Measurements from ENCODE around the gene SLC12A8.
"Not testable (repeated sequence)": the region's sequence is repeated elsewhere in the genome, so short reads cannot be mapped to it uniquely, and the experiment has no call there.

The SLC12A8 gene

DNA sequence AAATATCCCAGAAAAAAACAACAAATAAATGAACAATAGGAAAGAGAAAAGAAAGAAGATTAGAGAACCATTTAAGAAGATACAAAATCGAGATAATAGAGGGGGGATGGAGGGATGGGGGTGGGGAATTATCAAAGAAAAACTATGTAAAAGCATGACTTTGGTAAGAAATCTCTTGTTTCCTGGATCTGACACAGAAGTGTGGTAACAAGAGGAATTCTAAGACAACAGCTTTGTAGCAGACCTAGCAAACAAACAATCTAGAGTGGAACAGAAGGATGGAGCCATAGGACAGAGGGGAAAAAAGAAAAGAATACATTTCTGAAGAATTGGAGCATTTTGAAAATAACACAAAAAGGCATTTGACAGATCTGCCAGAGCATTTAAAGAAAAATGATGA, 107.4 kb downstream of the SLC12A8 start:
- TF ChIP-seq POLR2A (IDR thresholded peaks at IDR 0.05; ENCODE audit: low read depth, low read length) (no peak), TAF1 (IDR thresholded peaks at IDR 0.05; ENCODE audit: borderline replicate concordance, low read depth, low read length) (no peak), POLR2AphosphoS5 (IDR thresholded peaks at IDR 0.05; ENCODE audit: low read depth, low read length) (no peak)
- FAIRE-seq: peak; percentile 24
- DNase-seq (ENCODE audit: insufficient read length): no peak

GRCh38 chr3:125104639-125105038, 107.9 kb downstream of the SLC12A8 start:
- peak; percentile 57 for FAIRE-seq
- TF ChIP-seq POLR2A (IDR thresholded peaks at IDR 0.05; ENCODE audit: low read depth, low read length) (no peak), TAF1 (IDR thresholded peaks at IDR 0.05; ENCODE audit: borderline replicate concordance, low read depth, low read length) (no peak), POLR2AphosphoS5 (IDR thresholded peaks at IDR 0.05; ENCODE audit: low read depth, low read length) (no peak)
- DNase-seq (ENCODE audit: insufficient read length): no peak

GRCh38 chr3:125103406-125103805, 109.1 kb downstream of the SLC12A8 start:
- TF ChIP-seq TAF1 (IDR thresholded peaks at IDR 0.05; ENCODE audit: borderline replicate concordance, low read depth, low read length) (no peak), POLR2AphosphoS5 (IDR thresholded peaks at IDR 0.05; ENCODE audit: low read depth, low read length) (no peak), POLR2A (IDR thresholded peaks at IDR 0.05; ENCODE audit: low read depth, low read length) (no peak)
- FAIRE-seq: no peak
- no peak for DNase-seq (ENCODE audit: insufficient read length)

GRCh38 chr3:125102470-125102869, 110.1 kb downstream of the SLC12A8 start:
- TF ChIP-seq TAF1 (IDR thresholded peaks at IDR 0.05; ENCODE audit: borderline replicate concordance, low read depth, low read length) (no peak), POLR2A (IDR thresholded peaks at IDR 0.05; ENCODE audit: low read depth, low read length) (no peak), POLR2AphosphoS5 (IDR thresholded peaks at IDR 0.05; ENCODE audit: low read depth, low read length) (no peak)
- DNase-seq (ENCODE audit: insufficient read length): no peak
- no peak for FAIRE-seq

- FAIRE-seq: peak; percentile 48
- no peak for TF ChIP-seq POLR2A (IDR thresholded peaks at IDR 0.05; ENCODE audit: low read depth, low read length)
- TF ChIP-seq TAF1 (IDR thresholded peaks at IDR 0.05; ENCODE audit: borderline replicate concordance, low read depth, low read length): no peak
- TF ChIP-seq POLR2AphosphoS5 (IDR thresholded peaks at IDR 0.05; ENCODE audit: low read depth, low read length): no peak
- DNase-seq (ENCODE audit: insufficient read length): no peak
These were observed 113.8 kb downstream of the SLC12A8 start for GRCh38 chr3:125098611-125099291.

GRCh38 chr3:125090649-125091048, 121.9 kb downstream of the SLC12A8 start:
- no peak for FAIRE-seq
- TF ChIP-seq POLR2AphosphoS5 (IDR thresholded peaks at IDR 0.05; ENCODE audit: low read depth, low read length) (no peak), POLR2A (IDR thresholded peaks at IDR 0.05; ENCODE audit: low read depth, low read length) (no peak), TAF1 (IDR thresholded peaks at IDR 0.05; ENCODE audit: borderline replicate concordance, low read depth, low read length) (no peak)
- no peak for DNase-seq (ENCODE audit: insufficient read length)

GRCh38 chr3:125087768-125088391, 124.7 kb downstream of the SLC12A8 start:
- no peak for DNase-seq (ENCODE audit: insufficient read length)
- TF ChIP-seq TAF1 (IDR thresholded peaks at IDR 0.05; ENCODE audit: borderline replicate concordance, low read depth, low read length): no peak
- TF ChIP-seq POLR2AphosphoS5 (IDR thresholded peaks at IDR 0.05; ENCODE audit: low read depth, low read length): no peak
- no peak for TF ChIP-seq POLR2A (IDR thresholded peaks at IDR 0.05; ENCODE audit: low read depth, low read length)
- no peak for FAIRE-seq

- TF ChIP-seq TAF1 (IDR thresholded peaks at IDR 0.05; ENCODE audit: borderline replicate concordance, low read depth, low read length): no peak
- TF ChIP-seq POLR2AphosphoS5 (IDR thresholded peaks at IDR 0.05; ENCODE audit: low read depth, low read length): no peak
- TF ChIP-seq POLR2A (IDR thresholded peaks at IDR 0.05; ENCODE audit: low read depth, low read length): no peak
- DNase-seq (ENCODE audit: insufficient read length) (no peak), FAIRE-seq (no peak)
These were observed 127.4 kb downstream of the SLC12A8 start for GRCh38 chr3:125085166-125085565.

GRCh38 chr3:125083776-125084175, 128.8 kb downstream of the SLC12A8 start:
- DNase-seq (ENCODE audit: insufficient read length): no peak
- no peak for FAIRE-seq
- no peak for TF ChIP-seq POLR2A (IDR thresholded peaks at IDR 0.05; ENCODE audit: low read depth, low read length)
- TF ChIP-seq POLR2AphosphoS5 (IDR thresholded peaks at IDR 0.05; ENCODE audit: low read depth, low read length): no peak
- TF ChIP-seq TAF1 (IDR thresholded peaks at IDR 0.05; ENCODE audit: borderline replicate concordance, low read depth, low read length): no peak

DNA sequence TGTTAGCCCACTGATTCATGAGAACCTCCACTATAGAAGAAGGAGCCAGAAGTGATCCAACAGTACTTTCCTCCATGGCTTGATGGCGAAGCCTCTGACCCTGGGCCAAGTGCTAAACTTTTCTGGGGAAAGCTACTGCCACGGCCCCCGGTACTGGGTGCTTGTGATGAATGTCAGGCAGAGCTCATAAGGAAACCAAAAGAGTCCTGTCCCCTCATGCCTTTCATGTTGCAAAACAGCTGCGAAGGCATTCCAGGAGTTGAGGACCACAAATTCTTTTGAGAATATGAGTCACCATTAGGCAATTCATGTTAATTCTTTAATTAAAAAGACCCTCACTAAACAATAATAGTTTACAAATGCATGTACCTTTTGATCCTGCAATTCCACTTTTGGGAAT, 130.2 kb downstream of the SLC12A8 start:
- FAIRE-seq; DNase-seq (ENCODE audit: insufficient read length): not testable (repeated sequence)

GRCh38 chr3:125080077-125080476, 132.5 kb downstream of the SLC12A8 start:
- DNase-seq (ENCODE audit: insufficient read length) (no peak), FAIRE-seq (no peak)
- TF ChIP-seq POLR2A (IDR thresholded peaks at IDR 0.05; ENCODE audit: low read depth, low read length): no peak
- TF ChIP-seq POLR2AphosphoS5 (IDR thresholded peaks at IDR 0.05; ENCODE audit: low read depth, low read length): peak; percentile 25; the same call in 1 of the 2 replicates
- no peak for TF ChIP-seq TAF1 (IDR thresholded peaks at IDR 0.05; ENCODE audit: borderline replicate concordance, low read depth, low read length)

GRCh38 chr3:125079675-125080045, 132.9 kb downstream of the SLC12A8 start:
- TF ChIP-seq POLR2AphosphoS5 (IDR thresholded peaks at IDR 0.05; ENCODE audit: low read depth, low read length): no peak
- TF ChIP-seq TAF1 (IDR thresholded peaks at IDR 0.05; ENCODE audit: borderline replicate concordance, low read depth, low read length): no peak
- TF ChIP-seq POLR2A (IDR thresholded peaks at IDR 0.05; ENCODE audit: low read depth, low read length): no peak
- FAIRE-seq: no peak
- no peak for DNase-seq (ENCODE audit: insufficient read length)

All from GM12892 (cell line).